K562 (cell line): Measurements from ENCODE around the gene UTP4. TPM values are rescaled to one million over a fixed set of nuclear protein-coding genes. Genes with fewer than 3 reads are reported as not detected.

Source experiments
- ATAC-seq: fragments of 200-7000 bp; cut with Tn5 transposase; 3 replicates; pipeline ENCODE4 v1.9.1; 2020; ENCODE audit warnings: moderate library complexity
- BruUV-seq: library from RNA; stranded (reverse); fragments of 400-500 nt; replicated peaks from 2 replicates; lab custom pipeline; 2021; lab: Mats Ljungman, UMichigan
- CTCF ChIA-PET: fragments of 300-600 bp; formaldehyde crosslinking; extraction: SDS; loops from one replicate; lab custom pipeline; 2021; ENCODE audit warnings: low intra/inter-chr PET ratio; lab: Yijun Ruan, JAX
- POLR2A ChIA-PET: fragments of 300-600, 350-650 bp; sonication (Branson Sonifier 250); formaldehyde crosslinking; extraction: SDS; loops from one replicate; lab custom pipeline; 2021; ENCODE audit warnings: antibody characterized with exemption, inconsistent platforms; lab: Yijun Ruan, JAX
- DNase-seq, 4 experiments: peaks; one replicate each; pipeline versions ENCODE4 v3.0.0 to v3.0.0-alpha.2; 2011 to 2018; ENCODE audit warnings: low spot score in 3 of 4, mixed read lengths in 3 of 4; ENCODE audit errors: extremely low read depth in 1 of 4
- FAIRE-seq: peaks from 2 replicates; lab custom pipeline; 2011; peaks lifted over from hg19 to GRCh38; lab: Jason Lieb, UNC
- H2AFZ ChIP-seq: 2 replicates; pipeline ENCODE4 v1.6.0; 2011; ENCODE audit warnings: low read depth, low read length, control low read depth, inconsistent platforms
- H3K27ac ChIP-seq: fragments of 200-600 bp; 3 replicates; pipeline ENCODE4 v1.8.0; 2011; ENCODE audit warnings: low read depth, mild to moderate bottlenecking, control low read depth, inconsistent platforms, low read length, moderate library complexity, mixed read lengths; ENCODE audit errors: extremely low read depth
- H3K27me3 ChIP-seq, 2 experiments: fragments of 300-600 bp in 1 of 2; 2 replicates in 1 of 2; 3 replicates in 1 of 2; pipeline versions ENCODE4 v1.6.0 to v1.8.0; 2011; ENCODE audit warnings: inconsistent platforms in 2 of 2, low read length in 2 of 2, mild to moderate bottlenecking in 1 of 2, mixed read lengths in 1 of 2, moderate library complexity in 1 of 2; ENCODE audit not compliant: control insufficient read depth in 2 of 2, insufficient read depth in 2 of 2
- H3K36me3 ChIP-seq: fragments of 300-600 bp; 3 replicates; pipeline ENCODE4 v1.8.0; 2011; ENCODE audit warnings: mild to moderate bottlenecking, low read length, inconsistent platforms; ENCODE audit not compliant: control insufficient read depth, insufficient read depth
- H3K4me1 ChIP-seq, 2 experiments: fragments of 200-600 bp in 1 of 2; replicated peaks in 1 of 2; 2 replicates in 1 of 2; 3 replicates in 1 of 2; pipeline versions ENCODE4 v1.5.1 to v1.8.0; 2011; ENCODE audit warnings: inconsistent platforms in 2 of 2, low read length in 2 of 2, mild to moderate bottlenecking in 1 of 2, mixed read lengths in 1 of 2, moderate library complexity in 1 of 2; ENCODE audit not compliant: control insufficient read depth in 2 of 2, insufficient read depth in 2 of 2
- H3K4me2 ChIP-seq: 2 replicates; pipeline ENCODE4 v1.6.1; 2011; ENCODE audit warnings: low read length, control low read depth, inconsistent platforms, mixed read lengths; ENCODE audit not compliant: insufficient read depth
- H3K4me3 ChIP-seq: fragments of 200-600 bp; sonication (generic), shearing (Covaris generic); 2 replicates; pipeline ENCODE4 v1.5.1; 2016; ENCODE audit warnings: control low read depth, inconsistent platforms
- H3K79me2 ChIP-seq: fragments of 200-600 bp; 3 replicates; pipeline ENCODE4 v1.8.0; 2011; ENCODE audit warnings: low read length, inconsistent platforms; ENCODE audit not compliant: control insufficient read depth, insufficient read depth
- H3K9ac ChIP-seq, 2 experiments: 2 replicates each; pipeline versions ENCODE4 v1.6.0 to v1.6.1; 2011; ENCODE audit warnings: low read depth in 2 of 2, low read length in 2 of 2, control low read depth in 1 of 2, inconsistent platforms in 1 of 2, mild to moderate bottlenecking in 1 of 2, mixed read lengths in 1 of 2; ENCODE audit not compliant: insufficient read depth in 1 of 2
- H3K9me1 ChIP-seq: one replicate; pipeline ENCODE4 v1.6.0; 2011; ENCODE audit warnings: inconsistent platforms, mild to moderate bottlenecking, low read length, moderate library complexity; ENCODE audit not compliant: control insufficient read depth, insufficient read depth
- H3K9me3 ChIP-seq: replicated peaks from 2 replicates; pipeline ENCODE4 v1.5.1; 2011; ENCODE audit warnings: low read depth, low read length, inconsistent platforms; ENCODE audit not compliant: control insufficient read depth, insufficient read depth
- H4K20me1 ChIP-seq: replicated peaks from 2 replicates; pipeline ENCODE4 v1.6.1; 2011; ENCODE audit warnings: low read length, inconsistent platforms, mixed read lengths; ENCODE audit not compliant: control insufficient read depth, insufficient read depth
- CEBPG ChIP-seq, 3 experiments: fragments of 200-800 bp in 1 of 3; sonication (Bioruptor generic) in 1 of 3; sonication (generic) in 1 of 3; formaldehyde crosslinking in 1 of 3; IDR thresholded peaks in 2 of 3; conservative IDR thresholded peaks in 1 of 3; 2 replicates each; pipeline versions ENCODE4 v1.6.1 to v1.8.0; 2016 to 2022; ENCODE audit warnings: missing compliant biosample characterization in 2 of 3, missing genetic modification characterization in 2 of 3, mild to moderate bottlenecking in 1 of 3, missing genetic modification reagents in 1 of 3
- GABPA ChIP-seq: fragments of 200-800 bp; sonication (Bioruptor generic); conservative IDR thresholded peaks from 2 replicates; pipeline ENCODE4 v1.6.1; 2016; ENCODE audit warnings: low read depth, missing genetic modification characterization, missing compliant biosample characterization
- KDM5B ChIP-seq: fragments of 200-600 bp; sonication (generic); IDR thresholded peaks from 2 replicates; pipeline ENCODE4 v1.6.1; 2012; ENCODE audit warnings: low read depth, mild to moderate bottlenecking, moderate library complexity, low read length, control low read depth, inconsistent platforms; ENCODE audit not compliant: insufficient replicate concordance
- PRPF4 ChIP-seq: fragments of 200-400 bp; formaldehyde crosslinking; IDR thresholded peaks from one replicate; pipeline ENCODE4 v1.6.1; 2017; ENCODE audit warnings: low read length, low read depth, mild to moderate bottlenecking; ENCODE audit not compliant: insufficient read depth, poor library complexity, severe bottlenecking
- SP1 ChIP-seq: sonication (generic); formaldehyde crosslinking; IDR thresholded peaks from 2 replicates; pipeline ENCODE4 v1.8.1; 2022; ENCODE audit warnings: mild to moderate bottlenecking, missing genetic modification reagents
- WGBS: fragments of 100-300 bp; shearing (Covaris generic); methylation state at CpG from one replicate; pipeline ENCODE4 v1.1.6; 2016; ENCODE audit warnings: low coverage, mixed read lengths; ENCODE audit not compliant: insufficient coverage; ENCODE audit errors: missing lambda C conversion rate; 5-methylcytosine and 5-hydroxymethylcytosine counted together
- in situ Hi-C: fragments of 300-500 bp; cut with MboI; formaldehyde crosslinking; loops from 4 replicates; pipeline ENCODE4 v1.15.0; 2018; ENCODE audit warnings: inconsistent platforms, mixed read lengths
- intact Hi-C: fragments of 100-400 bp; cut with micrococcal nuclease; formaldehyde crosslinking; loops from 2 replicates; pipeline ENCODE4 v1.14.2; 2022
- polyA plus RNA-seq, 8 experiments: library from polyadenylated mRNA; depleted of rRNA in 4 of 8; stranded (reverse) in 5 of 8; unstranded in 3 of 8; fragments of >200 nt; fragmentation: Nextera tagmentation in 2 of 8; fragmentation: Illumina TruSeq in 1 of 8; extraction: Ambion mirVana in 2 of 8; extraction: Trizol in 1 of 8; gene quantifications; 2 replicates each; pipeline versions ENCODE4 v1.2.1 to v1.2.3, GENCODE V29; 2011 to 2014; ENCODE audit warnings: inconsistent platforms in 1 of 8, missing spikeins in 1 of 8
- total RNA-seq, 7 experiments: library from RNA; depleted of rRNA in 6 of 7; stranded (reverse); fragments of >200 nt in 6 of 7; fragmentation: Illumina TruSeq in 2 of 7; extraction: Trizol in 2 of 7; gene quantifications; 2 replicates each; pipeline versions ENCODE4 v1.2.1 to v1.2.3, GENCODE V29; 2011 to 2021; ENCODE audit warnings: low replicate concordance in 1 of 7
- TF ChIP-seq, protein P1 (sequence below), 2 experiments: IDR thresholded peaks; 2 replicates each; pipeline ENCODE4 v1.6.1; 2011; ENCODE audit warnings: borderline replicate concordance in 1 of 2, control low read depth in 1 of 2, low read depth in 1 of 2, low read length in 1 of 2, mild to moderate bottlenecking in 1 of 2, mixed read lengths in 1 of 2, moderate library complexity in 1 of 2; ENCODE audit not compliant: insufficient read depth in 1 of 2, insufficient read length in 1 of 2, poor library complexity in 1 of 2, severe bottlenecking in 1 of 2; ENCODE audit errors: extremely low read depth in 1 of 2
- TF ChIP-seq, protein P2 (sequence below): fragments of 450-650 bp; IDR thresholded peaks from one replicate; pipeline ENCODE4 v1.6.1; 2018; ENCODE audit warnings: mild to moderate bottlenecking, moderate library complexity; ENCODE audit not compliant: partially characterized antibody

The UTP4 gene
- total and polyA plus RNA-seq, 9 of the 15 experiments (the other 6 are each of a cell fraction or from before 2014, with no cell fraction given) = 46.1 to 203 (median 145) TPM

DNA sequence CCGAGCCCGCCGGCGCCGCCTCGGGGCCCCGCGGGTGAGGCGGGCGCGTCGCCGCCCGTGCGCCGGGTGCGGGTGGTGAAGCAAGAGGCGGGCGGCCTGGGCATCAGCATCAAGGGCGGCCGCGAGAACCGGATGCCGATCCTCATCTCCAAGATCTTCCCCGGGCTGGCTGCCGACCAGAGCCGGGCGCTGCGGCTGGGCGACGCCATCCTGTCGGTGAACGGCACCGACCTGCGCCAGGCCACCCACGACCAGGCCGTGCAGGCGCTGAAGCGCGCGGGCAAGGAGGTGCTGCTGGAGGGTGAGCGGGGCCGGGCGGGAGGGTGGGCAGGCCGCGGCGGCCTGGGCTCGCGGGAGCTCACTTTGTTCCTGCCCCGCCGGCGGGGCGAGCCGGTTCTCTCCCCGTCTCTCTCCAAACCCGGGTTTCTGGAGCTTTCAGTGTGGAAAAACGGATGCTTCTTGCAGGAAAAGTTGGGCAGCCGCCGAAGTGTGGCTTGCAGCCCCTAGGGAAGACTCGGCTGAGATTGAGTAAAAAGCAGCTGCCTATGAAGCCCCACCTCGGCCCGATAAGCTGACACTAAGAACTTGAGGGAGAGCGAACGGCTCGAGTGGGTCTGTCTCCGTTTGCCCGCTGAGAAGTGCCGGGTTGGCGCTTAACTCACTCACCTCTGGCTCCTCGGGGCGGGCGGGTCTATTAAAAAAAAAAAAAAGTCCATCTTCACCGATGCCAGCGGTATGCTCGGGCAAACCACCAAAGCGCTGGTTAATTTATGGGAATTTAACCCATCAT, 55.2 kb downstream of the UTP4 start:
- DNase-seq = peak in 3 of 4 experiments; percentile 45 to 76 (median 49)
- Histone ChIP-seq H3K9me1 (no peaks in the 10 kb centered on the region), H3K4me3 (peak overlapping the region; percentile 67), H3K27ac (peak overlapping the region; percentile 78; the same call in 2 of the 3 replicates), H3K9ac (peak overlapping the region; percentile 70 to 95), H3K79me2 (peaks cover 13% of the 10 kb centered on the region), H2AFZ (peak overlapping the region; percentile 62), H4K20me1 (no peaks in the 10 kb centered on the region; the same call in 1 of the 2 replicates), H3K9me3 (no peaks in the 10 kb centered on the region), H3K36me3 (no peaks in the 10 kb centered on the region), H3K4me1 (peaks cover 15 to 19% of the 10 kb centered on the region in 2 experiments), H3K27me3 (no peaks in the 10 kb centered on the region), H3K4me2 (peak overlapping the region; percentile 89)
- WGBS = 1% methylated on average over 46 of the region's 76 CpGs
- ChIA-PET CTCF (interaction anchor here (0.6 kb wide), 1 partner anchor 17 kb away, joined by 4 read pairs; no protein-coding TSS in a partner anchor), POLR2A (interaction anchor here (0.6 to 1.3 kb wide), 5 partner anchors 11 to 1230 kb away, joined by 3 to 4 read pairs (median 3); no protein-coding TSS in a partner anchor)
- no peak for FAIRE-seq
- BruUV-seq = no TSS peak
- intact Hi-C loops (no loop called here), in situ Hi-C loops (no loop called here)
- peak; percentile 38 for ATAC-seq
- TF ChIP-seq PRPF4 (peak; percentile 16), SP1 (no peak), KDM5B (peak; percentile 13), GABPA (tag) (peak; percentile 23), CEBPG (CRISPR knock-in tag; IDR thresholded peaks at IDR 0.05) (no peak; the same call in 1 of the 2 replicates), CEBPG (tag; conservative IDR thresholded peaks at IDR 0.05 in 1 of 2, IDR thresholded peaks at IDR 0.05 in 1 of 2) (peak in 1 of 2 experiments; percentile 95; a peak in 2 of 4 replicates)
- TF ChIP-seq, protein P1, sequence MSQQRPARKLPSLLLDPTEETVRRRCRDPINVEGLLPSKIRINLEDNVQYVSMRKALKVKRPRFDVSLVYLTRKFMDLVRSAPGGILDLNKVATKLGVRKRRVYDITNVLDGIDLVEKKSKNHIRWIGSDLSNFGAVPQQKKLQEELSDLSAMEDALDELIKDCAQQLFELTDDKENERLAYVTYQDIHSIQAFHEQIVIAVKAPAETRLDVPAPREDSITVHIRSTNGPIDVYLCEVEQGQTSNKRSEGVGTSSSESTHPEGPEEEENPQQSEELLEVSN (IDR thresholded peaks at IDR 0.05; ENCODE audit: borderline replicate concordance in 1 of 2, extremely low read depth in 1 of 2, insufficient read depth in 1 of 2, insufficient read length in 1 of 2, low read depth in 1 of 2, low read length in 1 of 2, poor library complexity in 1 of 2, severe bottlenecking in 1 of 2) = peak in 1 of 2 experiments; percentile 46
- TF ChIP-seq, protein P2, sequence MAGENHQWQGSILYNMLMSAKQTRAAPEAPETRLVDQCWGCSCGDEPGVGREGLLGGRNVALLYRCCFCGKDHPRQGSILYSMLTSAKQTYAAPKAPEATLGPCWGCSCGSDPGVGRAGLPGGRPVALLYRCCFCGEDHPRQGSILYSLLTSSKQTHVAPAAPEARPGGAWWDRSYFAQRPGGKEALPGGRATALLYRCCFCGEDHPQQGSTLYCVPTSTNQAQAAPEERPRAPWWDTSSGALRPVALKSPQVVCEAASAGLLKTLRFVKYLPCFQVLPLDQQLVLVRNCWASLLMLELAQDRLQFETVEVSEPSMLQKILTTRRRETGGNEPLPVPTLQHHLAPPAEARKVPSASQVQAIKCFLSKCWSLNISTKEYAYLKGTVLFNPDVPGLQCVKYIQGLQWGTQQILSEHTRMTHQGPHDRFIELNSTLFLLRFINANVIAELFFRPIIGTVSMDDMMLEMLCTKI = no peak
